CD14-positive monocyte (primary cell): ENCODE results near the gene HMOX2. TPM values are rescaled to one million over a fixed set of nuclear protein-coding genes. Genes with fewer than 3 reads are reported as not detected.
A peak's percentile ranks its signal among the peaks of the same experiment; 100 is the strongest.

Experiments
- DNase-seq, 3 donors: peaks; one replicate each; pipeline ENCODE4 v3.0.0-alpha.2; 2011 to 2022
- H2AFZ ChIP-seq: 2 replicates; pipeline ENCODE4 v1.6.0; 2012; ENCODE audit warnings: mild to moderate bottlenecking, low read depth, low read length, inconsistent platforms; ENCODE audit not compliant: insufficient read depth, poor library complexity, severe bottlenecking
- H3K27ac ChIP-seq, 2 donors: 1 replicate in 1 of 2; 2 replicates in 1 of 2; pipeline ENCODE4 v1.5.1; 2012 to 2013; ENCODE audit warnings: low read length in 2 of 2, control low read depth in 1 of 2, inconsistent platforms in 1 of 2, low read depth in 1 of 2, mild to moderate bottlenecking in 1 of 2
- H3K27me3 ChIP-seq, 2 donors: one replicate each; pipeline versions ENCODE4 v1.6.0 to v1.6.1; 2011 to 2013; ENCODE audit warnings: low read length in 2 of 2; ENCODE audit not compliant: control insufficient read depth in 2 of 2, insufficient read depth in 2 of 2
- H3K36me3 ChIP-seq, 2 donors: replicated peaks in 1 of 2; 1 replicate in 1 of 2; 2 replicates in 1 of 2; pipeline versions ENCODE4 v1.5.1 to v1.6.1; 2012 to 2013; ENCODE audit warnings: low read length in 2 of 2, control low read depth in 1 of 2, inconsistent platforms in 1 of 2, mild to moderate bottlenecking in 1 of 2; ENCODE audit not compliant: insufficient read depth in 2 of 2, control insufficient read depth in 1 of 2
- H3K4me1 ChIP-seq, 2 donors: 1 replicate in 1 of 2; 2 replicates in 1 of 2; pipeline versions ENCODE4 v1.5.1 to v1.6.1; 2012 to 2013; ENCODE audit warnings: low read length in 2 of 2, control low read depth in 1 of 2, inconsistent platforms in 1 of 2, mild to moderate bottlenecking in 1 of 2, moderate library complexity in 1 of 2; ENCODE audit not compliant: insufficient read depth in 2 of 2, control insufficient read depth in 1 of 2
- H3K4me2 ChIP-seq: replicated peaks from 2 replicates; pipeline ENCODE3; 2012; ENCODE audit warnings: low read length, moderate library complexity, mild to moderate bottlenecking; ENCODE audit not compliant: poor library complexity, severe bottlenecking; ENCODE audit errors: extremely low read depth
- H3K4me3 ChIP-seq, 3 experiments: fragments of 200-600 bp in 1 of 3; sonication (generic) in 1 of 3; replicated peaks in 1 of 3; 1 replicate in 2 of 3; 2 replicates in 1 of 3; pipeline ENCODE4 v1.5.1; 2011 to 2013; ENCODE audit warnings: low read length in 3 of 3, mild to moderate bottlenecking in 3 of 3, control low read depth in 2 of 3, low read depth in 2 of 3, inconsistent platforms in 1 of 3, moderate library complexity in 1 of 3
- H3K79me2 ChIP-seq: 2 replicates; pipeline ENCODE4 v1.6.0; 2012; ENCODE audit warnings: mild to moderate bottlenecking, control low read depth, inconsistent platforms, low read length, moderate library complexity; ENCODE audit not compliant: insufficient read depth
- H3K9ac ChIP-seq: 2 replicates; pipeline ENCODE4 v1.6.0; 2017; ENCODE audit warnings: low read length, mild to moderate bottlenecking; ENCODE audit not compliant: insufficient read depth, poor library complexity, severe bottlenecking
- H3K9me3 ChIP-seq, 2 donors: replicated peaks in 1 of 2; 1 replicate in 1 of 2; 2 replicates in 1 of 2; pipeline versions ENCODE4 v1.5.1 to v1.6.1; 2012 to 2013; ENCODE audit warnings: low read length in 2 of 2, control low read depth in 1 of 2; ENCODE audit not compliant: control insufficient read depth in 1 of 2, insufficient read depth in 1 of 2
- H4K20me1 ChIP-seq: 2 replicates; pipeline ENCODE4 v1.6.0; 2012; ENCODE audit warnings: mild to moderate bottlenecking, low read length, control low read depth, moderate library complexity; ENCODE audit not compliant: insufficient read depth
- H3K27ac Mint-ChIP-seq, 7 donors: one replicate each; pipeline ENCODE4 v1.8.0; 2020; ENCODE audit warnings: mild to moderate bottlenecking in 7 of 7, mixed read lengths in 7 of 7, moderate library complexity in 6 of 7, inconsistent platforms in 2 of 7
- H3K27me3 Mint-ChIP-seq, 3 donors: one replicate each; pipeline ENCODE4 v1.8.0; 2021 to 2022; ENCODE audit warnings: low read depth in 3 of 3, mild to moderate bottlenecking in 3 of 3, mixed read lengths in 3 of 3, moderate library complexity in 3 of 3, inconsistent platforms in 1 of 3
- H3K36me3 Mint-ChIP-seq, 2 donors: one replicate each; pipeline ENCODE4 v1.8.0; 2020; ENCODE audit warnings: mixed read lengths in 2 of 2, inconsistent platforms in 1 of 2, mild to moderate bottlenecking in 1 of 2
- H3K4me1 Mint-ChIP-seq: one replicate; pipeline ENCODE4 v1.8.0; 2020; ENCODE audit warnings: mild to moderate bottlenecking, mixed read lengths
- H3K4me3 Mint-ChIP-seq, 2 donors: one replicate each; pipeline ENCODE4 v1.8.0; 2020; ENCODE audit warnings: mild to moderate bottlenecking in 2 of 2, mixed read lengths in 2 of 2, moderate library complexity in 1 of 2
- H3K9me3 Mint-ChIP-seq, 7 donors: one replicate each; pipeline ENCODE4 v1.8.0; 2020 to 2022; ENCODE audit warnings: mixed read lengths in 7 of 7, mild to moderate bottlenecking in 6 of 7, moderate library complexity in 6 of 7, inconsistent platforms in 2 of 7
- WGBS: methylation state at CpG from one replicate; pipeline ENCODE4 v1.1.5; 2013; ENCODE audit warnings: missing lambda C conversion rate; ENCODE audit not compliant: insufficient coverage; 5-methylcytosine and 5-hydroxymethylcytosine counted together
- intact Hi-C, 2 donors: fragments of 100-400 bp; cut with micrococcal nuclease; formaldehyde crosslinking; loops; one replicate each; pipeline versions ENCODE4 v1.15.0 to v1.15.1; 2023
- polyA plus RNA-seq, 3 donors: library from polyadenylated mRNA; depleted of rRNA in 1 of 3; unstranded in 2 of 3; stranded (reverse) in 1 of 3; fragments of 300-500 nt in 2 of 3; fragments of >200 nt in 1 of 3; fragmentation: Illumina TruSeq in 2 of 3; gene quantifications; 1 replicate in 2 of 3; 2 replicates in 1 of 3; pipeline ENCODE4 v1.2.3, GENCODE V29; 2012 to 2021
- TF ChIP-seq, protein P1 (sequence below): fragments of 200-600 bp; IDR thresholded peaks from one replicate; pipeline ENCODE4 v1.8.0; 2022; ENCODE audit warnings: antibody characterized with exemption, mild to moderate bottlenecking

The HMOX2 gene
- polyA plus RNA-seq, 3 donors: 21.7 to 33.2 (median 25.0) TPM

DNA sequence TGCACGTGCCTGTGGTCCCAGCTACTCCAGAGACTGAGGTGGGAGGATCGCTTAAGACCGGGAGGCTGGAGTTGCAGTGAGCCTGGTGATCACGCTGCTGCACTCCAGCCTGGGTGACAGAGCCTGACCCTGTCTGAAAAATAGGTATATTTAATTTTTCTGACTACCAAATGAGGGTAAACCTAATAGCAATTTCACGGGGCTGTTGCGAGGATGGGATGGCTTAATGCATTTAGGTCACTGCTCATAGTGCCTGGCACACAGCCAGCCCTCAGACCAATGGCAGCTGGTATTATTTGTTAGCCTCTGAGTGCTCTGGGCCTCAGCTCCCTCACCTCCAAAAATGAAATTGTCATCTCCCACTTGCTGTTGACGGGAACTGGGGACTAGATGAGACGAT lies 68.3 kb downstream of the HMOX2 start:
- H3K27me3 Mint-ChIP-seq: peaks cover 0 to 2% (median 2%) of the 10 kb centered on the region in 3 donors
- intact Hi-C loops: no loop called here
- H3K36me3 Mint-ChIP-seq: peaks cover 3 to 8% of the 10 kb centered on the region in 2 donors

DNA sequence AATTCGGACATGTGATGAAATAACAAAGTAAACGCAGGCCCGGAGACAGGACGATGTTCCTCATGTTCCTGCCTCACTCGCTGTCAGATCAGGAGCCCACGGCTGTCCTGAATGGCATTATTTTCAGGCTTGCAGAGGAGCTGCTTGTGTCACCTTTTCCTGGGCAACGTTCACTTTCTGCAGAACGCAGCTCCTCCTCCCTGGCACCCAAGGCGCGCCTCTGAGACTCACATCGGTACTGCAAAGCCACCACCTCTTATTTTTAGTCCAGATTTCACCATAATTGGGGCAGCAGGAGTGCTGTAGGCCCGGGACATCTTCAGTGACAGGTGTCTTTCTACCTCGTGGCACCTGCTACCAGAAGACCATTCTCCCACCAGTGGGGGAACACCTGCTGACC lies 71.9 kb downstream of the HMOX2 start:
- Mint-ChIP-seq H3K36me3 (no peaks in the 10 kb centered on the region), H3K4me1 (peaks cover 4% of the 10 kb centered on the region), H3K27me3 (peaks cover 0 to 5% (median 4%) of the 10 kb centered on the region in 3 donors), H3K9me3 (peaks cover 0 to 2% (median 0%) of the 10 kb centered on the region in 7 donors), H3K4me3 (no peak overlapping the region), H3K27ac (peak overlapping the region in 4 of 7 donors; percentile 55 to 73 (median 64))
- H4K20me1 ChIP-seq: no peaks in the 10 kb centered on the region
- intact Hi-C loops: loop anchor here (1.0 to 2.0 kb wide), 2 partner anchors 41 to 42 kb away; no protein-coding TSS in a partner anchor
- H3K79me2 ChIP-seq: no peaks in the 10 kb centered on the region
- no peak overlapping the region for H3K27ac ChIP-seq
- no peak overlapping the region for H2AFZ ChIP-seq
- WGBS: 92% methylated on average over 9 of the region's 13 CpGs
- H3K4me2 ChIP-seq: no peak overlapping the region
- no peak overlapping the region for H3K9ac ChIP-seq
- no peak overlapping the region for H3K4me3 ChIP-seq
- no peaks in the 10 kb centered on the region for H3K9me3 ChIP-seq
- H3K36me3 ChIP-seq: no peaks in the 10 kb centered on the region
- no peaks in the 10 kb centered on the region for H3K27me3 ChIP-seq
- TF ChIP-seq, protein P1, sequence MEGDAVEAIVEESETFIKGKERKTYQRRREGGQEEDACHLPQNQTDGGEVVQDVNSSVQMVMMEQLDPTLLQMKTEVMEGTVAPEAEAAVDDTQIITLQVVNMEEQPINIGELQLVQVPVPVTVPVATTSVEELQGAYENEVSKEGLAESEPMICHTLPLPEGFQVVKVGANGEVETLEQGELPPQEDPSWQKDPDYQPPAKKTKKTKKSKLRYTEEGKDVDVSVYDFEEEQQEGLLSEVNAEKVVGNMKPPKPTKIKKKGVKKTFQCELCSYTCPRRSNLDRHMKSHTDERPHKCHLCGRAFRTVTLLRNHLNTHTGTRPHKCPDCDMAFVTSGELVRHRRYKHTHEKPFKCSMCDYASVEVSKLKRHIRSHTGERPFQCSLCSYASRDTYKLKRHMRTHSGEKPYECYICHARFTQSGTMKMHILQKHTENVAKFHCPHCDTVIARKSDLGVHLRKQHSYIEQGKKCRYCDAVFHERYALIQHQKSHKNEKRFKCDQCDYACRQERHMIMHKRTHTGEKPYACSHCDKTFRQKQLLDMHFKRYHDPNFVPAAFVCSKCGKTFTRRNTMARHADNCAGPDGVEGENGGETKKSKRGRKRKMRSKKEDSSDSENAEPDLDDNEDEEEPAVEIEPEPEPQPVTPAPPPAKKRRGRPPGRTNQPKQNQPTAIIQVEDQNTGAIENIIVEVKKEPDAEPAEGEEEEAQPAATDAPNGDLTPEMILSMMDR: no peak
- peaks cover 4 to 6% of the 10 kb centered on the region in 2 donors for H3K4me1 ChIP-seq
- DNase-seq: no peak

More for the DNA sequence above, 68.3 kb downstream of the HMOX2 start:
- H3K4me1 Mint-ChIP-seq: peaks cover 4% of the 10 kb centered on the region
- WGBS: 97% methylated on average over 7 of the region's 8 CpGs
- Histone ChIP-seq H3K4me2 (no peak overlapping the region), H3K79me2 (no peaks in the 10 kb centered on the region), H2AFZ (no peak overlapping the region), H3K9me3 (peaks cover 8 to 12% of the 10 kb centered on the region in 2 donors), H3K36me3 (no peaks in the 10 kb centered on the region), H3K9ac (no peak overlapping the region), H3K4me3 (no peak overlapping the region), H3K27me3 (no peaks in the 10 kb centered on the region), H3K4me1 (peaks cover 4 to 6% of the 10 kb centered on the region in 2 donors), H3K27ac (no peak overlapping the region), H4K20me1 (no peaks in the 10 kb centered on the region)
- peaks cover 6 to 17% (median 13%) of the 10 kb centered on the region in 7 donors for H3K9me3 Mint-ChIP-seq
- H3K27ac Mint-ChIP-seq: no peak overlapping the region
- TF ChIP-seq, protein P1: no peak
- H3K4me3 Mint-ChIP-seq: no peak overlapping the region
- no peak for DNase-seq
